BJ (cell line): ENCODE measurements around the gene CETP. TPM values are rescaled to one million over a fixed set of nuclear protein-coding genes. Genes with fewer than 3 reads are reported as not detected.
A peak's percentile ranks its signal among the peaks of the same experiment; 100 is the strongest.

ENCODE experiments used
- CTCF ChIA-PET: fragments of 350-600 bp; formaldehyde crosslinking; extraction: SDS; loops from one replicate; lab custom pipeline; 2021; ENCODE audit warnings: antibody characterized with exemption, inconsistent platforms; lab: Yijun Ruan, JAX
- POLR2A ChIA-PET: fragments of 300-600 bp; sonication (Branson Sonifier 250); formaldehyde crosslinking; extraction: SDS; loops from one replicate; lab custom pipeline; 2021; ENCODE audit warnings: antibody characterized with exemption; lab: Charles Lee
- DNase-seq: peaks from one replicate; pipeline ENCODE4 v3.0.0-alpha.2; 2011; ENCODE audit warnings: low read depth
- H3K27me3 ChIP-seq: 2 replicates; pipeline ENCODE4 v1.6.0; 2011; ENCODE audit warnings: low read length; ENCODE audit not compliant: control insufficient read depth, insufficient read depth
- H3K36me3 ChIP-seq: 2 replicates; pipeline ENCODE4 v1.5.1; 2011; ENCODE audit warnings: low read length; ENCODE audit not compliant: control insufficient read depth, insufficient read depth
- H3K4me3 ChIP-seq: 2 replicates; pipeline ENCODE4 v1.5.1; 2011; ENCODE audit warnings: low read depth, mild to moderate bottlenecking, control low read depth, low read length
- CTCF ChIP-seq: IDR thresholded peaks from 2 replicates; pipeline ENCODE4 v1.5.1; 2011; ENCODE audit warnings: low read depth, mild to moderate bottlenecking, control low read depth, inconsistent platforms, low read length, moderate library complexity; ENCODE audit not compliant: insufficient read depth
- polyA plus RNA-seq: library from polyadenylated mRNA; depleted of rRNA; stranded (reverse); fragments of >200 nt; gene quantifications from 2 replicates; pipeline ENCODE4 v1.2.3, GENCODE V29; 2011

CETP gene
- polyA plus RNA-seq, 1 experiment, result 0.07 TPM

- TF ChIP-seq CTCF, result no peak
- ChIA-PET CTCF (interaction anchor here (0.7 to 1.5 kb wide), 2 partner anchors 16 to 75 kb away, joined by 3 to 4 read pairs; no protein-coding TSS in a partner anchor), POLR2A (no interaction called here)
- no peaks in the 10 kb centered on the region for H3K27me3 ChIP-seq
- H3K36me3 ChIP-seq, result no peaks in the 10 kb centered on the region
- no peak for DNase-seq
- no peak overlapping the region for H3K4me3 ChIP-seq
Observed at GRCh38 chr16:57009643-57010170, 48.0 kb downstream of the CETP start.

GRCh38 chr16:57012353-57012752 lies 50.6 kb downstream of the CETP start:
- DNase-seq, result no peak
- Histone ChIP-seq H3K36me3 (no peaks in the 10 kb centered on the region), H3K4me3 (no peak overlapping the region), H3K27me3 (no peaks in the 10 kb centered on the region)
- no peak for TF ChIP-seq CTCF
- CTCF ChIA-PET, result no interaction called here
- POLR2A ChIA-PET, result no interaction called here

GRCh38 chr16:57013229-57013628 lies 51.5 kb downstream of the CETP start:
- peaks cover 3% of the 10 kb centered on the region; the same call in 1 of the 2 replicates for H3K36me3 ChIP-seq
- H3K4me3 ChIP-seq, result no peak overlapping the region
- ChIA-PET POLR2A (no interaction called here), CTCF (interaction anchor here (0.5 kb wide), 1 partner anchor 387 kb away, joined by 3 read pairs; no protein-coding TSS in a partner anchor)
- DNase-seq, result peak; percentile 78
- no peak for TF ChIP-seq CTCF
- no peaks in the 10 kb centered on the region for H3K27me3 ChIP-seq

DNA sequence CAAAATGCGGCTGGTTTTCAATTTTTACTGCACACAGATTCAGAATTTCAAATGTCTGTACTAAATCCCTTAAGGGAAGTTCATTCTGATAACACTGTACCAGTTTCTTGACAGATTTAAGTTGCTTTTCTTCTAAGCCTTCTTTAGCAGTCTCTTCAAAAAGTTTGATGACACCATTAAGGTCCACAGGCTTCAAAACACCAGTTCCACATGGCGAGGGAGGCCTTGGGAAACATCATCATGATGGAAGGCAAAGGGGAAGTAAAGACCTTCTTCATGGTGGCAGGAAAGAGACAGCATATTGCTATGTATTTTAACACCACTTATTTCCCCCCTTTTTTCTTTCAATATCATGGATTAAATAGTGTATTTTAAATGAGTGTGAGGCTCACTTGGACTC lies 52.2 kb downstream of the CETP start:
- CTCF ChIA-PET, result no interaction called here

DNA sequence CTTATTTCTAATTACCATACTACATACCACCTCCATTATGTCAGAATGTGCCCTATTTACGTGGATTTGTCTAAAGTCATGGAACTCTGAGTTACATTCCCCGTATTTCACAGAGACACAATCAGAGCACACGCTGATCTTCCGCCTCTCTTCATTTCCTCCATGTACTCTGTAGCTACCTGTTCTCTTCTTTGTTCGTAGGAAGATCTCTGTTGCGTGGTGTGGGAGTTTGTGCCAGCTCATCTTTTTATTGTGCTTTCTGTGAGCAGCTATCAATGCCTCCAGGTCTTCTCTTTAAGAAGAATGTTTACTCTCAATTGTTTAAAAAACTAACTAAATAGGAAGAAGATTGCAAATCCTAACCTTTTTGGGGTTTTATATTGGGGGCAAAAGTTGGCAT lies 54.6 kb downstream of the CETP start:
- no peak for TF ChIP-seq CTCF
- Histone ChIP-seq H3K27me3 (no peaks in the 10 kb centered on the region), H3K36me3 (peaks cover 9% of the 10 kb centered on the region), H3K4me3 (no peak overlapping the region)
- ChIA-PET CTCF (interaction anchor here (1.0 kb wide), 2 partner anchors 11 to 17 kb away, joined by 3 read pairs; no protein-coding TSS in a partner anchor), POLR2A (no interaction called here)
- DNase-seq, result no peak

More for the DNA sequence above, 52.2 kb downstream of the CETP start:
- no peaks in the 10 kb centered on the region for H3K27me3 ChIP-seq
- H3K36me3 ChIP-seq, result peaks cover 3% of the 10 kb centered on the region; the same call in 1 of the 2 replicates
- DNase-seq, result no peak
- POLR2A ChIA-PET, result no interaction called here
- TF ChIP-seq CTCF, result no peak
- no peak overlapping the region for H3K4me3 ChIP-seq
